HepG2 (cell line): ENCODE measurements around the gene BAHCC1. TPM values are rescaled to one million over a fixed set of nuclear protein-coding genes. Genes with fewer than 3 reads are reported as not detected.
A peak's percentile ranks its signal among the peaks of the same experiment; 100 is the strongest.

Source experiments
- ATAD3A ChIP-seq: sonication (generic); formaldehyde crosslinking; IDR thresholded peaks from 2 replicates; pipeline ENCODE4 v1.4.0; 2020; ENCODE audit warnings: missing genetic modification reagents
- CREB1 ChIP-seq, 2 experiments: fragments of 450-650 bp in 1 of 2; IDR thresholded peaks; 2 replicates each; pipeline ENCODE4 v1.6.1; 2016 to 2017; ENCODE audit warnings: control low read depth in 1 of 2, mild to moderate bottlenecking in 1 of 2, missing compliant biosample characterization in 1 of 2, missing genetic modification characterization in 1 of 2
- CTCF ChIP-seq: sonication (generic); formaldehyde crosslinking; IDR thresholded peaks from 2 replicates; pipeline ENCODE4 v1.5.0; 2020; ENCODE audit warnings: mild to moderate bottlenecking, missing genetic modification reagents, moderate library complexity
- EED ChIP-seq: sonication (generic); formaldehyde crosslinking; IDR thresholded peaks from 2 replicates; pipeline ENCODE4 v1.5.0; 2020; ENCODE audit warnings: mild to moderate bottlenecking, missing genetic modification reagents
- IRF9 ChIP-seq: sonication (generic); formaldehyde crosslinking; IDR thresholded peaks from 2 replicates; pipeline ENCODE4 v1.8.0; 2022; ENCODE audit warnings: missing genetic modification reagents, mild to moderate bottlenecking, borderline replicate concordance
- KDM1A ChIP-seq: IDR thresholded peaks from 2 replicates; pipeline ENCODE4 v1.6.1; 2016; ENCODE audit warnings: missing compliant biosample characterization
- KLF6 ChIP-seq: IDR thresholded peaks from 2 replicates; pipeline ENCODE4 v1.8.0; 2016; ENCODE audit warnings: missing biosample characterization, missing genetic modification reagents
- KMT2A ChIP-seq: sonication (generic); formaldehyde crosslinking; IDR thresholded peaks from 2 replicates; pipeline ENCODE4 v1.4.0; 2020; ENCODE audit warnings: missing genetic modification reagents
- MXD3 ChIP-seq: IDR thresholded peaks from 2 replicates; pipeline ENCODE4 v1.6.1; 2016; ENCODE audit warnings: mild to moderate bottlenecking, missing biosample characterization, missing genetic modification reagents
- NFE2 ChIP-seq: sonication (generic); formaldehyde crosslinking; IDR thresholded peaks from 2 replicates; pipeline ENCODE4 v1.4.0; 2020; ENCODE audit warnings: missing genetic modification reagents
- PCBP1 ChIP-seq: fragments of 200-400 bp; formaldehyde crosslinking; IDR thresholded peaks from 2 replicates; pipeline ENCODE4 v1.6.1; 2017; ENCODE audit warnings: mild to moderate bottlenecking, low read depth, low read length, borderline replicate concordance
- PHF20 ChIP-seq: sonication (generic); formaldehyde crosslinking; IDR thresholded peaks from 2 replicates; pipeline ENCODE4 v1.5.0; 2020; ENCODE audit warnings: mild to moderate bottlenecking, missing genetic modification reagents
- PRDM15 ChIP-seq: sonication (generic); formaldehyde crosslinking; IDR thresholded peaks from 2 replicates; pipeline ENCODE4 v1.4.0; 2020; ENCODE audit warnings: missing genetic modification reagents
- RXRA ChIP-seq: sonication (generic); formaldehyde crosslinking; IDR thresholded peaks from 2 replicates; pipeline ENCODE4 v1.5.1; 2020; ENCODE audit warnings: missing genetic modification reagents
- TCF7L2 ChIP-seq: IDR thresholded peaks from 2 replicates; pipeline ENCODE4 v1.6.1; 2011; ENCODE audit warnings: mild to moderate bottlenecking, low read depth, low read length, moderate library complexity
- THAP7 ChIP-seq: sonication (generic); formaldehyde crosslinking; IDR thresholded peaks from 2 replicates; pipeline ENCODE4 v1.8.1; 2023; ENCODE audit warnings: mild to moderate bottlenecking, missing genetic modification reagents
- ZBTB49 ChIP-seq: sonication (generic); formaldehyde crosslinking; IDR thresholded peaks from 2 replicates; pipeline ENCODE4 v1.4.0; 2020; ENCODE audit warnings: missing genetic modification reagents, borderline replicate concordance
- ZFY ChIP-seq: sonication (generic); formaldehyde crosslinking; IDR thresholded peaks from 2 replicates; pipeline ENCODE4 v1.4.0; 2020; ENCODE audit warnings: missing genetic modification reagents
- ZNF30 ChIP-seq: sonication (generic); formaldehyde crosslinking; IDR thresholded peaks from 2 replicates; pipeline ENCODE4 v1.5.0; 2020; ENCODE audit warnings: mild to moderate bottlenecking, missing genetic modification reagents
- polyA plus RNA-seq, 8 experiments: library from polyadenylated mRNA; depleted of rRNA in 3 of 8; stranded (reverse) in 7 of 8; unstranded in 1 of 8; fragments of >200 nt; fragmentation: Illumina TruSeq in 4 of 8; extraction: Trizol in 4 of 8; gene quantifications; 2 replicates each; pipeline versions ENCODE4 v1.2.1 to v1.2.3, GENCODE V29; 2011 to 2016; ENCODE audit warnings: low read depth in 4 of 8, missing spikeins in 1 of 8, mixed read lengths in 1 of 8; ENCODE audit not compliant: insufficient read depth in 1 of 8
- total RNA-seq, 5 experiments: library from RNA; depleted of rRNA; stranded (reverse); fragments of >200 nt; fragmentation: Illumina TruSeq; extraction: Trizol; gene quantifications; 2 replicates each; pipeline ENCODE4 v1.2.3, GENCODE V29; 2016; ENCODE audit warnings: low read depth in 1 of 5

Gene BAHCC1
- total and polyA plus RNA-seq, 2 of the 13 experiments (the other 11 are each of a cell fraction or from before 2014, with no cell fraction given): 1.4 to 1.7 TPM

- TF ChIP-seq EED (CRISPR knock-in tag): no peak
- TF ChIP-seq PHF20 (CRISPR knock-in tag): peak; percentile 35; the same call in 1 of the 2 replicates
- TF ChIP-seq PRDM15: no peak
- no peak for TF ChIP-seq KDM1A
- no peak for TF ChIP-seq THAP7 (CRISPR knock-in tag)
- peak; percentile 4; the same call in 1 of the 2 replicates for TF ChIP-seq ZFY
- TF ChIP-seq ZBTB49 (CRISPR knock-in tag): no peak
- TF ChIP-seq KLF6: 0 out of 2 replicates have a peak, but pooled peaks have one; percentile 32
- no peak for TF ChIP-seq ATAD3A
- no peak for TF ChIP-seq IRF9
- no peak for TF ChIP-seq CREB1 (IDR thresholded peaks at IDR 0.05)
- TF ChIP-seq CREB1 (CRISPR knock-in tag; IDR thresholded peaks at IDR 0.05): no peak
- TF ChIP-seq PCBP1: peak; percentile 80; the same call in 1 of the 2 replicates
- no peak for TF ChIP-seq NFE2 (CRISPR knock-in tag)
- TF ChIP-seq RXRA (CRISPR knock-in tag): peak; percentile 89
- TF ChIP-seq TCF7L2: peak; percentile 80
- no peak for TF ChIP-seq ZNF30 (CRISPR knock-in tag)
- TF ChIP-seq CTCF: peak; percentile 39; the same call in 1 of the 2 replicates
- TF ChIP-seq MXD3: peak; percentile 53
- peak; percentile 70; the same call in 1 of the 2 replicates for TF ChIP-seq KMT2A (CRISPR knock-in tag)
Measured at GRCh38 chr17:81397314-81398175, 2.3 kb downstream of the BAHCC1 start (continued).
